ENCODE measurements around the gene ZFAND3.

The ZFAND3 gene

DNA sequence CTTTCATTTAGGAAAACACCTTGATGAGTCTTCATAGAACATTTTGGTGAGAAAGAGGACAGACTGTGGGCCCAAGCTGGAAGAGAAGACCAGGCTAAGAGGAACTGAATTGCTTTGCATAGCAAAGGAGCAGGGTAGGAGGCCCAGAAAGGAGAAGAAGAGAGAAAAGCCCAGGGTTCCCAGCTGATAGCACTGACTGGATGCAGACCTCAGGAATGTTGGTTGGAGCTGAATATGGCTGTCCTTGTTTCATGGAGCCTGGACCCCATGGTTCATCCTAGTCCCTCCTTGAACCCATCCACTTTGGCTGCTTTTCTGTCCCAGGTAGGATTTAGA is 18.0 kb upstream of the ZFAND3 start:
- no peak for TF ChIP-seq CTCF (IDR thresholded peaks at IDR 0.05)

- TF ChIP-seq CTCF (IDR thresholded peaks at IDR 0.05), result no peak
Observed at GRCh38 chr6:37802810-37803209, 16.7 kb upstream of the ZFAND3 start.

DNA sequence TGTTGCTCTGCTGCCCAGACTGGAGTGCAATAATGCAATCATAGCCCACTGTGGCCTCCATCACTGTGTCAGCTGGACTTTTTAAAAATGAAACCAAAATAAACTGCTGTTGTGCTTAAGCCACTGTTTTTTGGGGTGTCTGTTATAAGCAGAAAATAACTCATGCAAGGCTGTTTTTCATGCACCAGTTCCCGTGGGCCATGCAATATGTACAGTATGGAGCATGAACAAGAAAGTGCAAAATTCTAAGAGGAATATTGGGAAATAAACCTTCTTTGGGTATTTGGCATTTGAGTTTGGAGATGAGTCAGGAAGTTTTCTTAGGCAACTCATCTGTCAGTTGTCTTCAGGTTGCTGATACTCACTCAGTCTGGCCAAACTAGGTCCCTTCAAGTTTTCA is 14.9 kb upstream of the ZFAND3 start:
- no peak for TF ChIP-seq CTCF (IDR thresholded peaks at IDR 0.05)

DNA sequence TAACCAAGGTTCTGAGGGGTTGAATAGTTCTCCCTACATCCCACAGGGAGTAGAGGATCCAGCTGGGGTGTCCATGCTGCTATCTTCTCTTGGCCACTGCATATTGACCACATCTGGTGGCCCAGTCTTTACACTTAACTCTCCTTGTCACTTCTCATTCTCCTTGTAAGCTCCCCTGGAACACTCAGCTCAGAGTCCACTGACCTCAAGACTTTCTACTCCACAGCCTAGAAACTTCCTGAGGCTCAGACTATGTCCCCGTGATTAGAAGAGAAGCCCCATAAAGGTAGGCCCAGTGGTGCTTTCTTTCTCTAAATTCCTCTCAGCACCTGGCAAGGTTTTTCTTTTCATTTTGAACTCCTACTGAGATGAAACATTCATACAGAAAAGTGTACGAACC is 13.3 kb upstream of the ZFAND3 start:
- TF ChIP-seq CTCF (IDR thresholded peaks at IDR 0.05), result no peak

DNA sequence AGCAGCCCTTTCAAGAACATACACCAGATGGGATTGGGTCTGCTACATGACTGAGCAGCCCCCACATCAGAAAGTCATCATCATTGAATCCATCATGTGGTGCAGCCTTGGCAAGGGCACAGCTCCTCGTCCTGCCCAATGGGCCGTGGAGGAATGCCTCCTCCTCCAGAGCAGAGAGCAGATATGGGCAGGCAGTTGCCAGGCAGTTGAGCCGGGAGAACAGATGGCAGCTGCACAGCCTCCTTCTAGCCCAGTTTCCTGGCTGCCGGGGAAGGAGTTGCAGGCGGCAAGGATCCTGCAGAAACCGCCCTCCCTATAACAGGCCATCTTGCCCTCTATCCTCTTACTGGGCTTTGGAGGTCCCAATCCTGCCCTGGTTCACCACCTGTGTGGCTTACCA is 11.9 kb upstream of the ZFAND3 start:
- TF ChIP-seq CTCF (IDR thresholded peaks at IDR 0.05), result no peak

- no peak for TF ChIP-seq CTCF (IDR thresholded peaks at IDR 0.05)
Observed at GRCh38 chr6:37809197-37809543, 10.4 kb upstream of the ZFAND3 start.

DNA sequence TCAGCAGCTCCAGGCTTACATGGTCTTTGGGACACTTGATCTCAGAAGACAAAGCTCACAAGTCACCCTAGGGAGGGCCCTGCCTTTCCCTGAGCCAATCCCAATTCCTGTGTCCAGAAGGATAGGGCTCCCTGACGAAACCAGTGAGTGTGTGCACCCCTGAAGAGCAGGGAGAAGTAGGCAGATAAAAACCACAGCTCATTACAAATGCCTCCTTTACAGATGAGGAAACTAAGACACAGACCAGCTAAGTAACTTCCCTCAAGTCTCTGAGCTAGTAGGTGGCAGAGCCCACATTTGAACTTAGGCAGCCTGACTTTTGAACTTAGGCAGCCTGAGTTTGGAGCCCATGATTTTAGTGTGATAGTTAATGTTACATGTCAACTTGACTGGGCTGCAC is 6.7 kb upstream of the ZFAND3 start:
- no peak for TF ChIP-seq CTCF (IDR thresholded peaks at IDR 0.05)

GRCh38 chr6:37814374-37814773 is 5.2 kb upstream of the ZFAND3 start:
- TF ChIP-seq CTCF (IDR thresholded peaks at IDR 0.05), result no peak

Measured in LNCAP (cell line).